HG03565 (cell line): ENCODE measurements around the gene TXNRD1.
A peak's percentile ranks its signal among the peaks of the same experiment; 100 is the strongest.
"Not testable (repeated sequence)": the region's sequence is repeated elsewhere in the genome, so short reads cannot be mapped to it uniquely, and the experiment has no call there.

Experiments used
- ATAC-seq: cut with Tn5 transposase; IDR thresholded peaks from one replicate; pipeline ENCODE4 v1.9.1; 2021; ENCODE audit warnings: mild to moderate bottlenecking, moderate library complexity; ENCODE audit not compliant: unreplicated experiment

Gene TXNRD1

GRCh38 chr12:104360983-104361707 lies 145.6 kb downstream of the TXNRD1 start:
- no peak for ATAC-seq

DNA sequence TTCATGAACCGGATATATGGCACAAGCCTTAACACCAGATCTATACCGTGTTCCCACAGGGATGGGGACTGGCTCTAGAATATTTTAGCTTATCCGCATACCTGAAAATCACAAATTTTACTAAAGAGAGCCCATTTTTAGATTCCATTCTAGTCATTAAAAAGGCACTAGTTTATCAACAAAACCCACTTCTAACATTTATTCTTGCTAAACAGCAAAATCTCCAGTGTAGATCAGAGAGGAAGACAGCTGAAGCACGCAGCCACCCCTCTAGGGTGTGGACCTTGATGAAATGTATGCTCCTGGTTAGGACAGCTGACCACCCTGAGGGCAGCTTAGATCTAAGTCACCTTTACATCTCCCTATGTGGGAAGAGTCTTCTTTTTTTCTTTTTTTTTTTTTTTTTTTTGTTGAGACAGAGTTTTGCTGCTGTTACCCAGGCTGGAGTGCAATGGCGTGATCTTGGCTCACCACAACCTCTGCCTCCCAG lies 150.4 kb downstream of the TXNRD1 start:
- ATAC-seq: no peak

GRCh38 chr12:104369708-104370107 lies 154.1 kb downstream of the TXNRD1 start:
- ATAC-seq: no peak

DNA sequence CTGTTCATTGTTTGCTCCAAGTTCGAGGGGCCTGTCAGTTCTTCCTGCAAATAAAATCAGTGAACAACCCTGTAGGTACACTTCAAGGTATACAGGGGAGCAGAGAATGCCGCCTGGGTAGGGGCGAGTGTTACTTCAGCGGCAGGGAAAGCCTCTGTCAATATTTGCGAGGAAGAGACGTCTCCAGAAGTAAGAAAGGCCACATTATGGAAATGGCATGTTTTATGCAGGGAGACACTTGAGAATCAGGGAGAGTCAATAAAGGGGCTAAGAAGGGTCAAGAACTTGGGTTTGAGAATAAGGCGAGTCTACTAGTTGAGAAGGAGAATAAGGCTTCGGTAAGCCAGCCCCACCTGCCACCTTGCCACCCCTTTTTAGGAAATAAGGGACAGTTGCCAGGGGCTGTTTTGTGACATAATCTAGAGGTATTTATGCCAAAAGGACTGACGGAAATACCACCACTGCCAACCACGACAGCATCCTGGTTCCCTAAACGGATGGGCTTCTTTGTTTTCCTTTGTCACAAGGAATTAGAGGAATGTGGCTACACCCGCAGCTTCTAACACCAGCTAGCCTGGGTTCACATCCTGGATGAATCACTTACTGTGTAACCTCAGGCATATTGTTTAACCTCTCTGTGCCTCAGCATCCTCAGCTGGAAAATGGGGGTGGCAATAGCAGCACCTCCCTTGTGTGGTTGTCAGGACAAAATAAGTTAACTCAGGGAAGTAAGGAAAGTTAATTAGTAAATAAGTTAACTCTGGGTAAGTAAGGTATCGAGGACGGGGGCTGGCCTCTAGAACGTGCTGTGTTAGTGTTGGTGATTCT lies 155.7 kb downstream of the TXNRD1 start:
- no peak for ATAC-seq

DNA sequence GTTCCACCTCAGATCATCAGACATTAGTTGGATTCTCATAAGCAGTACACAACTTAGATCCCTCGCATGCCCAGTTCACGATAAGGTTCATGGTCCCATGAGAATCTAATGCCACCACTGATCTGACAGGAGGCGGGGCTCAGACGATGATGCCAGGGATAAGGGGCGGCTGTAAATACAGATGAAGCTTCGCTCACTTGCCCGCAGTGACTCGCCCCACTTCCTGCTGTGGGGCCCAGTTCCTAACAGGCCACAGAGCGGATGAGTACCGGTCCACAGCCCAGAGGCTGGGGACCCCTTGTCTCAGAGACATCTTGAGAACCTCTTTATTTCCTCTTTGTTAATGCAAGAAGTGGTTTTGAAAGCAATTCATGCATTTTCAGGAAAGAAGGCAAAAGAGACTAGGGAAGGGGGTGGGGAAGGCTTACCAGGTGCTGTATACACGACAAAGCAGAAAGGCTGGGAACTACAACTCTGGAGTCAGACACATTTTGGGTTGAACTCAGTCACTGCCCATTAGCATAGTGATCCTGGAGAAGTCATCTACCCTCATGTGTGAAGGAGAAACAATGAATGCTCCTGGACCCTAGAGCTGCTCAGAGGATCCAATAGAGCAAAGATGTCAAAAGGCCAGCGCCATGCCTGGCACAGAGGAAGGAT lies 156.6 kb downstream of the TXNRD1 start:
- no peak for ATAC-seq

GRCh38 chr12:104372721-104373335 lies 157.2 kb downstream of the TXNRD1 start:
- ATAC-seq: no peak

- no peak for ATAC-seq
These were observed 158.5 kb downstream of the TXNRD1 start for GRCh38 chr12:104374071-104374470.

- no peak for ATAC-seq
These were observed 159.2 kb downstream of the TXNRD1 start for GRCh38 chr12:104374806-104375205.

DNA sequence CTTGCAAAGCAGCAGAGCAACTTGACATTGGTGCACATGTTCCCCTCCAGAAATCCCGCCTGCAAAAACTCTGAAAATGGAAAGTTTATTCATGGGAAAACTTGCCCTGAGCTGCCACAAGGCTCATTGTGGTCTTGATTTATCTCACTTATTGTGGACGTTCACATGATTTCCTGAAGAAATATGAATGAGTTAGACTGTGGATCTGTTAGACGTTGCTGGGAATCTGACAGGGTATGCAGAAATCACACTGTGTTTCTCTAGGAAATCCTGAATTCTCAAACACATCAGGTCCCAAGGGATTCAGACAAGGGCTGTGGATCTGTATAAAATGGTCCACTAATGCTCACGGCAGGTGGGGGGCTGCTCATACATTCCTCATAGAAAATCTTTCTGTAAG lies 160.2 kb downstream of the TXNRD1 start:
- no peak for ATAC-seq

GRCh38 chr12:104376650-104377513 lies 161.3 kb downstream of the TXNRD1 start:
- no peak for ATAC-seq

DNA sequence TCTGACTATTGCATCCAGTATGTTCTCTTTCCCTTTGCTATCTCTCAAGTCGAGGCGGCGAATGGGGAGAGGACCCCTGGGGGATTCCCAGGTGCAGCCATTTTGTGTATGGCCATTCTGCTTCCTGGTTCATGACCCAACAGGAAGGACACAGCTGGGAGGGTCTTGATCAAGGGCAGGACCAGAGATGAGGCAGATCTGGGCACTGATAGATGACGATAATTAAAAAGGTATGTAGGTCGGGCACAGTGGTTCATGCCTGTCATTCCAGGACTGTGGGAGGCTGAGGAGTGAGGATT lies 161.9 kb downstream of the TXNRD1 start:
- ATAC-seq: no peak

GRCh38 chr12:104378427-104378826 lies 162.8 kb downstream of the TXNRD1 start:
- ATAC-seq: no peak

GRCh38 chr12:104381341-104381730 lies 165.8 kb downstream of the TXNRD1 start:
- no peak for ATAC-seq

- peak; percentile 48 for ATAC-seq
These were observed 166.3 kb downstream of the TXNRD1 start for GRCh38 chr12:104381731-104382480.

- ATAC-seq: no peak
These were observed 168.7 kb downstream of the TXNRD1 start for GRCh38 chr12:104384141-104384880.

GRCh38 chr12:104385510-104385909 lies 169.9 kb downstream of the TXNRD1 start:
- ATAC-seq: no peak

DNA sequence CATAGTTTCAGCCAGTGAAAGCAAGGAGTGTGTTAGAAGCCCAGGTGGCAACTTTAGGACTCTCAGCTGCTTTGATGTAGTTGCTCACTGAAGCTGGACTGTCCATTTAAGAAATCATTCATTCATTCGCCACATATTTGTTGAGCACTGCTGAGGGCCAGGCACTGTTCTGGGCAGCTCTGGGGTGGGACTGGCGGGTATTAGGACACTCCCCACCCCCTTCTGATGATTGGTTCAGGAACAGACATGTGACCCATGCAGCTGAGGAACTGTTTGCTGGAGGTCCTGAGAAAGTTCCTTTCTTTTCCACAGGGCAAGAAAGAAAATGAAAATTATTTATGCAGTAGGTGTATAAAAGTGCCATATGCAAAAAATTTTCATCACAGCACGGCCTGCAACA lies 170.9 kb downstream of the TXNRD1 start:
- ATAC-seq: no peak

DNA sequence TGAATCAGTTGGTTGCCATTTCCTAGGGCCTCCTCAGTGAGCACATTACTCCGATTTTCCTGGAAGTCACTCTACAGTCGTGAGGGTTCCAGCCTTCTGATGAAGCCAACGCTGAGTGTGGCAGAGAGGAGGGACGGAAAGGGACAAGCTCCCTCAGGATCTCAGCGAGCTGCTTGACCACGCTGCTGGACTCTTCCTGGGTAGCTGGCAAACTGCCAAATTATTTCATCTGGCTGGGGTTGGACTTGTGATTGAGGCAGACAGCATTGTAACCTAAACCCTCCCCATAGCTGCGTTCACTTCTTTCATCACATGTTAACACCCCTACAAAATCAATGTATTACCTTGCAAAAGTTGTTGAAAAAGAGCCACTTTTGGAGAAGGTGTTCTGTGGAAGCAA lies 171.6 kb downstream of the TXNRD1 start:
- no peak for ATAC-seq

DNA sequence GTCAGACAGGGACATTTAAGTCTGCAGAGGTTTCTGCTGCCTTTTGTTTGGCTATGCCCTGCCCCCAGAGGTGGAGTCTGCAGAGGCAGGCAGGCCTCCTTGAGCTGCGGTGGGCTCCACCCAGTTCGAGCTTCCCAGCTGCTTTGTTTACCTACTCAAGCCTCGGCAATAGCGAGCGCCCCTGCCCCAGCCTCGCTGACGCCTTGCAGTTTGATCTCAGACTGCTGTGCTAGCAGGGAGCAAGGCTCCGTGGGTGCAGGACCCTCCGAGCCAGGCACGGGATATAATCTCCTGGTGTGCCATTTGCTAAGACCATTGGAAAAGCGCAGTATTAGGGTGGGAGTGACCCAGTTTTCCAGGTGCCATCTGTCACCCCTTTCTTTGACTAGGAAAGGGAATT lies 178.5 kb downstream of the TXNRD1 start:
- ATAC-seq: not testable (repeated sequence)
